Fibroblast of lung (primary cell): ENCODE results near the gene GABRG3. TPM values are rescaled to one million over a fixed set of nuclear protein-coding genes. Genes with fewer than 3 reads are reported as not detected.

Source experiments
- DNase-seq, 2 donors: peaks; one replicate each; pipeline versions ENCODE4 v3.0.0 to v3.0.0-alpha.2; 2010; ENCODE audit warnings: low read depth in 2 of 2
- H2AFZ ChIP-seq: 2 replicates; pipeline ENCODE4 v1.5.1; 2012; ENCODE audit warnings: low read length, control low read depth, inconsistent platforms
- H3K27ac ChIP-seq: 2 replicates; pipeline ENCODE4 v1.5.1; 2011; ENCODE audit warnings: low read length, control low read depth; ENCODE audit not compliant: insufficient read depth
- H3K27me3 ChIP-seq: 2 replicates; pipeline ENCODE4 v1.5.1; 2011; ENCODE audit warnings: mild to moderate bottlenecking, low read length; ENCODE audit not compliant: control insufficient read depth, insufficient read depth
- H3K36me3 ChIP-seq: 2 replicates; pipeline ENCODE4 v1.5.1; 2011; ENCODE audit warnings: low read length; ENCODE audit not compliant: control insufficient read depth, insufficient read depth
- H3K4me1 ChIP-seq: 2 replicates; pipeline ENCODE4 v1.5.1; 2011; ENCODE audit warnings: low read length; ENCODE audit not compliant: control insufficient read depth, insufficient read depth; ENCODE audit errors: extremely low read depth
- H3K4me2 ChIP-seq: 2 replicates; pipeline ENCODE4 v1.5.1; 2011; ENCODE audit warnings: low read length, control low read depth; ENCODE audit not compliant: insufficient read depth; ENCODE audit errors: extremely low read depth
- H3K4me3 ChIP-seq, 4 experiments: fragments of 200-600 bp in 1 of 4; sonication (generic) in 1 of 4; replicated peaks in 1 of 4; 2 replicates each; pipeline ENCODE4 v1.5.1; 2011 to 2016; ENCODE audit warnings: low read length in 4 of 4, low read depth in 3 of 4, mild to moderate bottlenecking in 3 of 4, control low read depth in 2 of 4, inconsistent platforms in 1 of 4, mixed read lengths in 1 of 4; ENCODE audit not compliant: insufficient read depth in 1 of 4; ENCODE audit errors: control extremely low read depth in 1 of 4
- H3K79me2 ChIP-seq: 2 replicates; pipeline ENCODE4 v1.5.1; 2012; ENCODE audit warnings: mild to moderate bottlenecking, low read length, inconsistent platforms; ENCODE audit not compliant: control insufficient read depth, insufficient read depth
- H3K9ac ChIP-seq: 2 replicates; pipeline ENCODE4 v1.5.1; 2011; ENCODE audit warnings: mild to moderate bottlenecking, low read length, control low read depth; ENCODE audit not compliant: insufficient read depth
- H3K9me3 ChIP-seq: 2 replicates; pipeline ENCODE4 v1.5.1; 2012; ENCODE audit warnings: low read depth, low read length; ENCODE audit not compliant: control insufficient read depth, insufficient read depth
- H4K20me1 ChIP-seq: 2 replicates; pipeline ENCODE4 v1.5.1; 2011; ENCODE audit warnings: low read length; ENCODE audit not compliant: control insufficient read depth, insufficient read depth; ENCODE audit errors: extremely low read depth
- EZH2 ChIP-seq: IDR thresholded peaks from 2 replicates; pipeline ENCODE4 v1.5.1; 2012; ENCODE audit warnings: low read length, control low read depth, mild to moderate bottlenecking; ENCODE audit errors: missing control alignments
- polyA plus RNA-seq, 2 donors: library from polyadenylated mRNA; depleted of rRNA in 1 of 2; stranded (reverse) in 1 of 2; unstranded in 1 of 2; fragments of >200 nt; gene quantifications; 2 replicates each; pipeline ENCODE4 v1.2.1, GENCODE V29; 2011 to 2012; ENCODE audit warnings: missing spikeins in 1 of 2
- total RNA-seq: library from RNA; depleted of rRNA; stranded (reverse); fragments of >200 nt; gene quantifications from 2 replicates; pipeline ENCODE4 v1.2.1, GENCODE V29; 2014
- TF ChIP-seq, protein P1 (sequence below), 2 donors: IDR thresholded peaks in 1 of 2; conservative IDR thresholded peaks in 1 of 2; 1 replicate in 1 of 2; 2 replicates in 1 of 2; pipeline ENCODE4 v1.5.1; 2011 to 2012; ENCODE audit warnings: low read length in 2 of 2, control low read depth in 1 of 2, inconsistent platforms in 1 of 2, low read depth in 1 of 2, mild to moderate bottlenecking in 1 of 2

Gene GABRG3
- total and polyA plus RNA-seq, 2 donors (not counting 1 experiment from before 2014, with no cell fraction given): not detected

DNA sequence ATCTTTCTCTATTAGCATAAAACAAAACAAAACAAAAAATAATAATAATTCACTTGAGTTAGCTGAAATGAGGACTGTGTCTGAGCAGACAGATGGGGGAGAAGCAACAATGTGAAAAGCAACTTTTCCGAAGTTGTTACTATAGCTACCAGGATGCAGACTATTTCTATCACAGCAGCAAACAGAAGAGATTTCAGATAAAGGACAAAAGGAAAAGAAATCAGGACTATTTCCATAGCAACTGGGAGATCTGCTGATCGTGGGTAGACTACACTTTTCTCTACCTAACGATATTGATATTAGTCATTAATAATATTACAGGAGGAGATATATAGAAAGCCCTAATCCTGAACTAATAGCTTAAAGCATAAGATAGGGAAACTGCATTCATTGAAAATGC lies 321.7 kb downstream of the GABRG3 start:
- Histone ChIP-seq H3K79me2 (no peaks in the 10 kb centered on the region), H2AFZ (no peak overlapping the region), H3K4me1 (no peaks in the 10 kb centered on the region), H3K9me3 (no peaks in the 10 kb centered on the region), H4K20me1 (no peaks in the 10 kb centered on the region), H3K4me2 (no peak overlapping the region), H3K4me3 (no peak overlapping the region), H3K27ac (no peak overlapping the region), H3K36me3 (no peaks in the 10 kb centered on the region), H3K9ac (no peak overlapping the region), H3K27me3 (no peaks in the 10 kb centered on the region)
- TF ChIP-seq EZH2: no peak
- TF ChIP-seq, protein P1, sequence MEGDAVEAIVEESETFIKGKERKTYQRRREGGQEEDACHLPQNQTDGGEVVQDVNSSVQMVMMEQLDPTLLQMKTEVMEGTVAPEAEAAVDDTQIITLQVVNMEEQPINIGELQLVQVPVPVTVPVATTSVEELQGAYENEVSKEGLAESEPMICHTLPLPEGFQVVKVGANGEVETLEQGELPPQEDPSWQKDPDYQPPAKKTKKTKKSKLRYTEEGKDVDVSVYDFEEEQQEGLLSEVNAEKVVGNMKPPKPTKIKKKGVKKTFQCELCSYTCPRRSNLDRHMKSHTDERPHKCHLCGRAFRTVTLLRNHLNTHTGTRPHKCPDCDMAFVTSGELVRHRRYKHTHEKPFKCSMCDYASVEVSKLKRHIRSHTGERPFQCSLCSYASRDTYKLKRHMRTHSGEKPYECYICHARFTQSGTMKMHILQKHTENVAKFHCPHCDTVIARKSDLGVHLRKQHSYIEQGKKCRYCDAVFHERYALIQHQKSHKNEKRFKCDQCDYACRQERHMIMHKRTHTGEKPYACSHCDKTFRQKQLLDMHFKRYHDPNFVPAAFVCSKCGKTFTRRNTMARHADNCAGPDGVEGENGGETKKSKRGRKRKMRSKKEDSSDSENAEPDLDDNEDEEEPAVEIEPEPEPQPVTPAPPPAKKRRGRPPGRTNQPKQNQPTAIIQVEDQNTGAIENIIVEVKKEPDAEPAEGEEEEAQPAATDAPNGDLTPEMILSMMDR (conservative IDR thresholded peaks at IDR 0.05 in 1 of 2, IDR thresholded peaks at IDR 0.05 in 1 of 2; ENCODE audit: low read depth in 1 of 2, low read length in 2 of 2): no peak
- no peak for DNase-seq

DNA sequence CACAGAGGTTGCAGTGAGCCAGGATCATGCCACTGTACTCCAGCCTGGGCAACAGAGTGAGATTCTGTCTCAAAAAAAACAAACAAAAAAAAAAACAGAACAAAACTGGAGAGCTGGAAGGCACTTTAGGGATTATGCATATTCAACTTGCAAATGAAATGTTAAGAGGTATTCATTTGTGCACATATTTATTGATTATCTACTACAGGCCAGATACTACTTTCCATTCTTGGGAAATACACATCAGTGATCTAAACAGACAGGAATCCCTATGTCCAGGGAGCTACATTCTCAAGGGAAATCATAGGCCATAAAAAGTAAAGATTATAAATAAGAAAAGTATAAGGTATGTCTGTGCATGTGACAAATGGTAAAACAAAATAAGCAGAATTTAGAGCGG lies 322.6 kb downstream of the GABRG3 start:
- no peaks in the 10 kb centered on the region for H4K20me1 ChIP-seq
- no peak overlapping the region for H3K4me2 ChIP-seq
- H2AFZ ChIP-seq: no peak overlapping the region
- TF ChIP-seq EZH2: no peak
- TF ChIP-seq, protein P1 (conservative IDR thresholded peaks at IDR 0.05 in 1 of 2, IDR thresholded peaks at IDR 0.05 in 1 of 2; ENCODE audit: low read depth in 1 of 2, low read length in 2 of 2): no peak
- no peak overlapping the region for H3K27ac ChIP-seq
- H3K4me1 ChIP-seq: no peaks in the 10 kb centered on the region
- H3K79me2 ChIP-seq: no peaks in the 10 kb centered on the region
- no peak for DNase-seq
- no peak overlapping the region for H3K9ac ChIP-seq
- no peak overlapping the region for H3K4me3 ChIP-seq
- H3K36me3 ChIP-seq: no peaks in the 10 kb centered on the region
- H3K27me3 ChIP-seq: no peaks in the 10 kb centered on the region
- H3K9me3 ChIP-seq: no peaks in the 10 kb centered on the region

DNA sequence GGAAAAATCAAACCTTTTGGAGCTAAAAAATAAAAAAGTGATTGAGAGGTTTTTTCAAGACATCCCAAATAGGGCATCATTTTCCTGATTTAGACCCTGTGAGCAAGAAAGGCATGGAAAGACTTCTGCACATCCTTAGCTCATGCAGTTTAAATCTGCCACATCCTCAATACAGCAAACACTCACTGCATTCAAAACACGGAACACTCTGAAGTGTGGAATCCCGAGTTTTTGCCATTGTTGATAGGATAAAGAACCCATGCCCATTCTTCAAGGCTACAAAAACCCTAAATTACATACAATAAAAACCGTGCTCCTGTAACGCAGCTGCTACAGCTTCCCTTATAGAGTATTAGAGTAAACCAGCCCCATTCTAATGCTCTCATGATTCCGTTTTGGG lies 346.8 kb downstream of the GABRG3 start:
- no peak overlapping the region for H2AFZ ChIP-seq
- H3K4me3 ChIP-seq: no peak overlapping the region
- H3K4me2 ChIP-seq: no peak overlapping the region
- TF ChIP-seq EZH2: no peak
- TF ChIP-seq, protein P1 (conservative IDR thresholded peaks at IDR 0.05 in 1 of 2, IDR thresholded peaks at IDR 0.05 in 1 of 2; ENCODE audit: low read depth in 1 of 2, low read length in 2 of 2): no peak
- H3K27ac ChIP-seq: no peak overlapping the region
- H3K9me3 ChIP-seq: no peaks in the 10 kb centered on the region
- H4K20me1 ChIP-seq: no peaks in the 10 kb centered on the region
- no peaks in the 10 kb centered on the region for H3K36me3 ChIP-seq
- DNase-seq: no peak
- no peaks in the 10 kb centered on the region for H3K27me3 ChIP-seq
- H3K9ac ChIP-seq: no peak overlapping the region
- H3K4me1 ChIP-seq: no peaks in the 10 kb centered on the region
- H3K79me2 ChIP-seq: no peaks in the 10 kb centered on the region
